Lung (tissue), 16 donors: ENCODE data around the gene OR2V1. TPM values are rescaled to one million over a fixed set of nuclear protein-coding genes. Genes with fewer than 3 reads are reported as not detected.
"Not testable (repeated sequence)": the region's sequence is repeated elsewhere in the genome, so short reads cannot be mapped to it uniquely, and the experiment has no call there.

Experiments used
- ATAC-seq: fragments of 200-7000 bp; cut with Tn5 transposase; one replicate; pipeline ENCODE4 v1.9.1; 2020; ENCODE audit warnings: moderate number of reproducible peaks; ENCODE audit not compliant: insufficient read depth, low FRiP score
- DNase-seq, 3 donors: peaks; one replicate each; pipeline ENCODE4 v3.0.0-alpha.2; 2013 to 2017
- H3K27ac ChIP-seq, 2 donors: one replicate each; pipeline ENCODE4 v1.5.1; 2013; ENCODE audit warnings: mild to moderate bottlenecking in 2 of 2, moderate library complexity in 2 of 2, control low read depth in 1 of 2, inconsistent platforms in 1 of 2, low read depth in 1 of 2, low read length in 1 of 2
- H3K27me3 ChIP-seq, 3 donors: one replicate each; pipeline ENCODE4 v1.5.1; 2013; ENCODE audit warnings: low read length in 2 of 3; ENCODE audit not compliant: control insufficient read depth in 3 of 3, insufficient read depth in 3 of 3
- H3K36me3 ChIP-seq, 4 donors: one replicate each; pipeline ENCODE4 v1.5.1; 2013; ENCODE audit warnings: low read length in 4 of 4, mild to moderate bottlenecking in 1 of 4, moderate library complexity in 1 of 4; ENCODE audit not compliant: control insufficient read depth in 4 of 4, insufficient read depth in 4 of 4
- H3K4me1 ChIP-seq, 5 donors: one replicate each; pipeline ENCODE4 v1.5.1; 2013; ENCODE audit warnings: low read length in 5 of 5, mild to moderate bottlenecking in 2 of 5, moderate library complexity in 1 of 5; ENCODE audit not compliant: control insufficient read depth in 5 of 5, insufficient read depth in 5 of 5
- H3K4me3 ChIP-seq: one replicate; pipeline ENCODE4 v1.5.1; 2013; ENCODE audit warnings: mild to moderate bottlenecking, control low read depth, moderate library complexity
- H3K9ac ChIP-seq, 2 donors: one replicate each; pipeline ENCODE4 v1.5.1; 2013; ENCODE audit warnings: low read length in 2 of 2, control low read depth in 1 of 2; ENCODE audit not compliant: insufficient read depth in 1 of 2
- H3K9me3 ChIP-seq, 4 donors: one replicate each; pipeline ENCODE4 v1.5.1; 2013; ENCODE audit warnings: low read length in 3 of 4, mild to moderate bottlenecking in 1 of 4, moderate library complexity in 1 of 4; ENCODE audit not compliant: control insufficient read depth in 4 of 4, insufficient read depth in 3 of 4
- CTCF ChIP-seq: IDR thresholded peaks from 2 replicates; pipeline ENCODE4 v1.5.1; 2012; ENCODE audit warnings: mild to moderate bottlenecking; ENCODE audit errors: control extremely low read depth, extremely low read depth
- WGBS, 2 donors: extraction: QIAGEN DNeasy Blood & Tissue Kit; methylation state at CpG; one replicate each; pipeline ENCODE4 v1.1.7; 2013; 5-methylcytosine and 5-hydroxymethylcytosine counted together
- long read RNA-seq, 5 donors: transcript quantifications; one replicate each; lab custom pipeline, GENCODE V29; 2026
- polyA plus RNA-seq, 2 donors: library from polyadenylated mRNA; stranded (reverse); fragments of 200-250 nt; gene quantifications; one replicate each; pipeline ENCODE4 v1.2.1, GENCODE V29; 2013
- total RNA-seq, 2 donors: library from RNA; depleted of rRNA in 1 of 2; stranded (reverse); fragments of >200 nt in 1 of 2; gene quantifications; one replicate each; pipeline ENCODE4 v1.2.1, GENCODE V29; 2014 to 2021
- donor health status: control.
- donor health status: control.
- donor health status: Bipolar disorder and iron deficiency.
- donor health status: healthy.
- donor health status: DM: yes; HTN: yes; CAD: no.

Gene OR2V1, protein sequence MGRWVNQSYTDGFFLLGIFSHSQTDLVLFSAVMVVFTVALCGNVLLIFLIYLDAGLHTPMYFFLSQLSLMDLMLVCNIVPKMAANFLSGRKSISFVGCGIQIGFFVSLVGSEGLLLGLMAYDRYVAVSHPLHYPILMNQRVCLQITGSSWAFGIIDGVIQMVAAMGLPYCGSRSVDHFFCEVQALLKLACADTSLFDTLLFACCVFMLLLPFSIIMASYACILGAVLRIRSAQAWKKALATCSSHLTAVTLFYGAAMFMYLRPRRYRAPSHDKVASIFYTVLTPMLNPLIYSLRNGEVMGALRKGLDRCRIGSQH
- total RNA-seq (not detected), polyA plus RNA-seq (not detected)
- long read RNA-seq, donor 1, result 0 reads
- long read RNA-seq, donor 2, result 0 reads
- long read RNA-seq, donor 3, result 0 reads
- long read RNA-seq, donor 4, result 0 reads
- long read RNA-seq, donor 5, result 0 reads

GRCh38 chr5:181130832-181131496 is at the start of gene OR2V1:
OR2V1 (minus strand) TSS chr5:181131169; CDS start chr5:181125304, 5,865 bp downstream.
- Histone ChIP-seq H3K4me1 (peaks cover 0 to 2% (median 0%) of the 10 kb centered on the region in 5 donors), H3K9ac (no peak within 1 kb of the TSS), H3K27me3 (peaks cover 0 to 22% (median 6%) of the 10 kb centered on the region in 3 donors), H3K9me3 (no peaks in the 10 kb centered on the region), H3K27ac (no peak within 1 kb of the TSS), H3K4me3 (no peak within 1 kb of the TSS), H3K36me3 (no peaks in the 10 kb centered on the region)
- no peak for ATAC-seq
- no peak for DNase-seq
- TF ChIP-seq CTCF, result no peak
- 77 to 83% methylated on average over 14 of the region's 14 CpGs for WGBS, 2 donors

DNA sequence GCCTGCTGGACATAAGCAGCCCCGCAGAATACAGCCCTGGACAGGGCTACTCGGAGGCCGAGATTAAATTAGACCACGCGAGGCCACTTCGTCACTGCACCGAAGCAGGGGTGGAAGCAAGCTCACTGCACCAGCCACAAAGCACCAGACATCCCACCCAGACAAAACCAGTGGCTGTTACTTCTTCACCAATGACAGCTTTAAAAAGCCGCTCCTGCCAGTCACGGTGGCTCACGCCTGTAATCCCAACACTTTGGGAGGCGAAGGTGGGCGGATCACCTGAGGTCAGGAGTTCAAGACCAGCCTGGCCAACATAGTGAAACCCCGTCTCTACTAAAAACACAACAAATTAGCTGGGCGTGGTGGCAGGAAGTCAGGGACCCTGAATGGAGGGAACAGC is 46.6 kb upstream of the OR2V1 start:
- DNase-seq, H3K4me3 ChIP-seq, H3K4me1 ChIP-seq, H3K9ac ChIP-seq, H3K9me3 ChIP-seq, H3K36me3 ChIP-seq, H3K27ac ChIP-seq, ATAC-seq: not testable (repeated sequence)
- peaks cover 3 to 41% (median 29%) of the 10 kb centered on the region in 3 donors for H3K27me3 ChIP-seq
- 73 to 74% methylated on average over 14 of the region's 14 CpGs for WGBS, 2 donors

DNA sequence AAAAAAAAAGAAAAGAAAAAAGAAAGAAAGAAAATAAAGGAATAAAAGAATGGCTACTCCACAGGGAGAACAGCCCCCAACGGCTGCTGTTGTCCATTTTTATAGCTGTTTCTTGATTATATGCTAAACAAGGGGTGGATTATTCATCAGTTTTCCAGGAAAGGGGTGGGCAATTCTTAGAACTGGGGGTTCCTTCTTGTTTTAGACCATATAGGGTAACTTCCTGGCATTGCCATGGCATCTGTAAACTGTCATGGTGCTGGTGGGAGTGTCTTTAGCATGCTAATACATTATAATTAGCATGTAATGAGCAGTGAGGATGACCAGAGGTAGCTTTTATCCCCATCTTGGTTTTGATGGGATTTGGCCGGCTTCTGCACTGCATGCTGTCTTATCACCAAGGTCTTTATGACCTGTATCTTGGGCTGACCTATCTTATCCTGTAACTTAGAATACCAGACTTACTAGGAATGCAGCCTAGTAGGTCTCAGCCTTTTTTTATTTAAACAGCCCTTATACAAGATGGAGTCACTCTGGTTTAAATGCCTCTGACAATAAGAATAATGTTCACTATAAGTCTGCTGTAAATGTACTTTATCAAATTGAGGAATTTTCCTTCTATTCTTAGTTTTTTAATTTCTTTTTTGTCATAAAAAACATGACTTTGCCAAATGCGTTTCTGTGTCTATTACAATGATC is 45.4 kb upstream of the OR2V1 start:
- no peak for ATAC-seq
- H3K4me3 ChIP-seq, result no peak overlapping the region
- H3K9me3 ChIP-seq, result peaks cover 0 to 3% (median 0%) of the 10 kb centered on the region in 4 donors
- H3K36me3 ChIP-seq, result no peaks in the 10 kb centered on the region
- no peak for DNase-seq
- peaks cover 0 to 4% (median 0%) of the 10 kb centered on the region in 5 donors for H3K4me1 ChIP-seq
- H3K27me3 ChIP-seq, result peaks cover 3 to 50% (median 37%) of the 10 kb centered on the region in 3 donors
- no peak for TF ChIP-seq CTCF
- H3K27ac ChIP-seq, result no peak overlapping the region
- H3K9ac ChIP-seq, result no peak overlapping the region
- WGBS, 2 donors, result 72 to 75% methylated on average over 3 of the region's 3 CpGs
